ENCODE data around the gene EFCAB6. TPM values are rescaled to one million over a fixed set of nuclear protein-coding genes. Genes with fewer than 3 reads are reported as not detected.

EFCAB6 gene
- total RNA-seq, 1 experiment from 2014 or later = not detected

DNA sequence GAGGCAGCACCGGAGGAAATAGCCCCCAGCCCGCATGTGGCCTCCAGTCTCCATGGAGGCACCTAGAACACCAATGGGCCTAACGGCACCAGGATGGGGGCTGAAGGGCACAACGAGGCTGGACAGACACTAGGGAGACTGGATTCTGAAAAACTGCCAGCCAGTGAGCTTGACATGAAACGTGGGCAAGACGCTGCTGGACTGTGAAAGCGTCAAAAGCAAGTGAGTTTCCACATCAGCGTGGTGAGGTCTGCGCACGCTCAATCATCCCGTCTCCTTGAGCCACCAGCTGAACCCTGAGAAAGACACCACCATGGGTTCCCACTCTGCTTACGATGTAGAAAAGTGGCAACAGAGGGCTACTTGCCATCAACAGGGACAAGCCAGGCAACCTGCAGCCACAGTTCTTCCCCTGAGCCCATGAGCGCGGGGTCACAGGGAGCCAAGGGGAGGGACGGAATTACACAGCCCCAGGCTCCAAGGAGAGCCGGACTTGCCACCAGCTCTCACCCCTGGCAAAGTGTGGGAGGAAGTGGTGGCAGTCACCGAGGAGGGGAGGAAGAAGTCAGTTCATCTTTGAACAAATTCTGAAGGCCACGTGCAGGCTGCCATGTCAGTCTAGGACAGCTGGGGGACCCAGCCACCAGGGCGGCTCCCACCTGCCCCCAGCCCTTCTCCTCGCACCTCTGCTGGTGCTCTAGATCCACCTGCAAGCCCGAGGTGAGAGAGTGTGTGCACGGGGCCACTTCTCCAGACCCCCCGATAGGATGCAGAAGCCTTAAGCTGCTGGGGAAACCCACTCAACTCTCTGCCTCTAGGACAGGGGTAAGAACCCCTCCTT lies 269.2 kb downstream of the EFCAB6 start:
- Mint-ChIP-seq H3K27me3 (ENCODE audit: insufficient read depth, unreplicated experiment) (peaks cover 15% of the 10 kb centered on the region), H3K4me3 (ENCODE audit: unreplicated experiment) (no peak overlapping the region), H3K36me3 (ENCODE audit: insufficient read depth, unreplicated experiment) (no peaks in the 10 kb centered on the region), H3K27ac (ENCODE audit: unreplicated experiment) (no peak overlapping the region), H3K9me3 (ENCODE audit: unreplicated experiment) (no peaks in the 10 kb centered on the region), H3K4me1 (ENCODE audit: low read depth, unreplicated experiment) (no peaks in the 10 kb centered on the region)
- BruUV-seq (replicated peaks) = no TSS peak
- intact Hi-C loops (cut with micrococcal nuclease; ENCODE audit: unreplicated experiment) = no loop called here
- TF ChIP-seq, protein P1, sequence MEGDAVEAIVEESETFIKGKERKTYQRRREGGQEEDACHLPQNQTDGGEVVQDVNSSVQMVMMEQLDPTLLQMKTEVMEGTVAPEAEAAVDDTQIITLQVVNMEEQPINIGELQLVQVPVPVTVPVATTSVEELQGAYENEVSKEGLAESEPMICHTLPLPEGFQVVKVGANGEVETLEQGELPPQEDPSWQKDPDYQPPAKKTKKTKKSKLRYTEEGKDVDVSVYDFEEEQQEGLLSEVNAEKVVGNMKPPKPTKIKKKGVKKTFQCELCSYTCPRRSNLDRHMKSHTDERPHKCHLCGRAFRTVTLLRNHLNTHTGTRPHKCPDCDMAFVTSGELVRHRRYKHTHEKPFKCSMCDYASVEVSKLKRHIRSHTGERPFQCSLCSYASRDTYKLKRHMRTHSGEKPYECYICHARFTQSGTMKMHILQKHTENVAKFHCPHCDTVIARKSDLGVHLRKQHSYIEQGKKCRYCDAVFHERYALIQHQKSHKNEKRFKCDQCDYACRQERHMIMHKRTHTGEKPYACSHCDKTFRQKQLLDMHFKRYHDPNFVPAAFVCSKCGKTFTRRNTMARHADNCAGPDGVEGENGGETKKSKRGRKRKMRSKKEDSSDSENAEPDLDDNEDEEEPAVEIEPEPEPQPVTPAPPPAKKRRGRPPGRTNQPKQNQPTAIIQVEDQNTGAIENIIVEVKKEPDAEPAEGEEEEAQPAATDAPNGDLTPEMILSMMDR (IDR thresholded peaks at IDR 0.05; ENCODE audit: insufficient read depth in 1 of 2, low read depth in 1 of 2, low read length in 1 of 2, severe bottlenecking in 1 of 2, unreplicated experiment in 1 of 2) = no peak
- POLR2A ChIA-PET = no interaction called here
- DNase-seq = no peak
- Histone ChIP-seq H3K27me3 (replicated peaks; ENCODE audit: control insufficient read depth, insufficient read depth, low read length) (no peaks in the 10 kb centered on the region; the same call in 1 of the 2 replicates), H3K9me3 (no peaks in the 10 kb centered on the region), H3K36me3 (ENCODE audit: control insufficient read depth, insufficient read depth, low read length) (no peaks in the 10 kb centered on the region), H3K4me3 (ENCODE audit: low read depth, low read length) (no peak overlapping the region), H3K4me1 (no peaks in the 10 kb centered on the region)
- CTCF ChIA-PET = no interaction called here

DNA sequence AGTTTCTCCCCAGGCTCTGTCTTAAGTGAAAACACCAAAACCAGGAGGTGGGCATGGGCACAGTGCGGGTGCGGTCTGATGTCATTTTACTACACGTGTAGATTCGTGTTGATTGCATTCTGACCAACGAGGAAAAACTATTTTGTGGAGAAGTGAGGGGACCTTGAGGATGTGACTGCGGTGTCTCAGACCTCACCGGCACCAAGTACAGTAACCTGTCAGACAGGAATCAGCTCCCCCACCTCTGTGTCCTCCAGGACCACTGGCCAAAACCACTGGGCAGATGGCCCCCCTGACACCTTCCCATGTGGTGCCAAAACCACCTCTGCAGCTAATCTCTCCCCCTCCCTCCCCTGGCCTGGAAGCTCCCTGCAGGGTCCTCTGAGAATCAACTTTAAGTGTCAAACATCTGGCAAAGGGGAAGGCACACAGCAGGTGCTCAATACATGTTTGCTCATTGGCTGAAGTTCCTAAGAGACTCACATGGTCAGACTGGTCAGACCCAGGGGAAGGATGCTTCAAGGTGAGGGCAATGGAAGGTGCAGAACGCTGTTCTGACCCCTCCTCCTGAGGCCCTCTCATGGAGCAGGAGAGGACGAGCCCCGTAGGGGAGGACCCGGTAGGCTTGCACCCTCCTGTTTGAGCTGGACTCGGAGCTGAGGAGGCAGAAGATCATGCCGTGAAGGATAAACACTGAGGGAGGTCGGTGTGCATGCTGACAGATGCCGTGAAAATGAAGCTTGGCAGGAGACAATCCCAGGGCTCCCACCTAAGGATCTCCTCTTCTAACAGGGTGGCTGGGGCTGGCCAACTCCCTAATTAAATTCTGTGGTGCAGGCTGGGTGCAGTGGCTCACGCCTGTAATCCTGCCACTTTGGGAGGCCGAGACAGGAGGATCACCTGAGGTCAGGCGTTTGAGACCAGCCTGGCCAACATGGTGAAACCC lies 270.4 kb downstream of the EFCAB6 start:
- CTCF ChIA-PET = no interaction called here
- intact Hi-C loops (cut with micrococcal nuclease; ENCODE audit: unreplicated experiment) = no loop called here
- Mint-ChIP-seq H3K4me1 (ENCODE audit: low read depth, unreplicated experiment) (no peaks in the 10 kb centered on the region), H3K27ac (ENCODE audit: unreplicated experiment) (no peak overlapping the region), H3K36me3 (ENCODE audit: insufficient read depth, unreplicated experiment) (no peaks in the 10 kb centered on the region), H3K27me3 (ENCODE audit: insufficient read depth, unreplicated experiment) (peaks cover 16% of the 10 kb centered on the region), H3K9me3 (ENCODE audit: unreplicated experiment) (no peaks in the 10 kb centered on the region), H3K4me3 (ENCODE audit: unreplicated experiment) (no peak overlapping the region)
- no peaks in the 10 kb centered on the region for H3K9me3 ChIP-seq
- TF ChIP-seq, protein P1 (IDR thresholded peaks at IDR 0.05; ENCODE audit: insufficient read depth in 1 of 2, low read depth in 1 of 2, low read length in 1 of 2, severe bottlenecking in 1 of 2, unreplicated experiment in 1 of 2) = no peak
- H3K4me3 ChIP-seq (ENCODE audit: low read depth, low read length) = no peak overlapping the region
- no peaks in the 10 kb centered on the region; the same call in 1 of the 2 replicates for H3K27me3 ChIP-seq (replicated peaks; ENCODE audit: control insufficient read depth, insufficient read depth, low read length)
- BruUV-seq (replicated peaks) = no TSS peak
- H3K36me3 ChIP-seq (ENCODE audit: control insufficient read depth, insufficient read depth, low read length) = no peaks in the 10 kb centered on the region
- no peak for DNase-seq
- POLR2A ChIA-PET = no interaction called here
- no peaks in the 10 kb centered on the region for H3K4me1 ChIP-seq

DNA sequence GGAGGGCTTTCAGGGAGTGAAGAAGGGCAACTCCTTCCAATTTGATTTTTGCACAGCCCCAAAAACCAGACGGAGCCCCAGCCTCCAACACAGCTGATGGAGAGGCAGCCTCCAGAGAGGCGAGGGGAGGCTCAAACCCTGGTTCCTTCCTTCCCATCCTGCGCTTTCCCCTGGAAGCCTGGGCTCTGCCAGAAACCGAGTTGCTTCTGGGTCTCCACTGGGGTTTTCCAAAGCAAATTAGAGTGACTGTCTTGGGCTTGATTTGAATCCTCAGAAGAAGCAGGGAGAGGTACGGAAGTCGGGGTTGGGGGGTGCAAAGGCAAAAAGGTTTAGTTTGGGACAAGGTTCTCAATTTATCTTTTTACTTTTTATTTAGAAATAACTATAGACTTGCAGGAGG lies 271.1 kb downstream of the EFCAB6 start:
- H3K27me3 Mint-ChIP-seq (ENCODE audit: insufficient read depth, unreplicated experiment) = peaks cover 16% of the 10 kb centered on the region
- intact Hi-C loops (cut with micrococcal nuclease; ENCODE audit: unreplicated experiment) = no loop called here
- no peaks in the 10 kb centered on the region; the same call in 1 of the 2 replicates for H3K27me3 ChIP-seq (replicated peaks; ENCODE audit: control insufficient read depth, insufficient read depth, low read length)

More for the DNA sequence above, 271.1 kb downstream of the EFCAB6 start:
- Mint-ChIP-seq H3K36me3 (ENCODE audit: insufficient read depth, unreplicated experiment) (no peaks in the 10 kb centered on the region), H3K4me1 (ENCODE audit: low read depth, unreplicated experiment) (no peaks in the 10 kb centered on the region), H3K9me3 (ENCODE audit: unreplicated experiment) (no peaks in the 10 kb centered on the region), H3K27ac (ENCODE audit: unreplicated experiment) (no peak overlapping the region), H3K4me3 (ENCODE audit: unreplicated experiment) (no peak overlapping the region)
- H3K4me3 ChIP-seq (ENCODE audit: low read depth, low read length) = no peak overlapping the region
- H3K36me3 ChIP-seq (ENCODE audit: control insufficient read depth, insufficient read depth, low read length) = no peaks in the 10 kb centered on the region
- no peak for DNase-seq
- CTCF ChIA-PET = no interaction called here
- TF ChIP-seq, protein P1 (IDR thresholded peaks at IDR 0.05; ENCODE audit: insufficient read depth in 1 of 2, low read depth in 1 of 2, low read length in 1 of 2, severe bottlenecking in 1 of 2, unreplicated experiment in 1 of 2) = no peak
- POLR2A ChIA-PET = no interaction called here
- no TSS peak for BruUV-seq (replicated peaks)
- H3K4me1 ChIP-seq = no peaks in the 10 kb centered on the region
- no peaks in the 10 kb centered on the region for H3K9me3 ChIP-seq

Measured in Caco-2 (cell line).